ENCODE measurements around the gene AOC2. TPM values are rescaled to one million over a fixed set of nuclear protein-coding genes. Genes with fewer than 3 reads are reported as not detected.
A peak's percentile ranks its signal among the peaks of the same experiment; 100 is the strongest.

AOC2 gene
- total and polyA plus RNA-seq, 2 of the 13 experiments (the other 11 are each of a cell fraction or from before 2014, with no cell fraction given) = 1.2 to 3.3 TPM

- TF ChIP-seq, protein P1, sequence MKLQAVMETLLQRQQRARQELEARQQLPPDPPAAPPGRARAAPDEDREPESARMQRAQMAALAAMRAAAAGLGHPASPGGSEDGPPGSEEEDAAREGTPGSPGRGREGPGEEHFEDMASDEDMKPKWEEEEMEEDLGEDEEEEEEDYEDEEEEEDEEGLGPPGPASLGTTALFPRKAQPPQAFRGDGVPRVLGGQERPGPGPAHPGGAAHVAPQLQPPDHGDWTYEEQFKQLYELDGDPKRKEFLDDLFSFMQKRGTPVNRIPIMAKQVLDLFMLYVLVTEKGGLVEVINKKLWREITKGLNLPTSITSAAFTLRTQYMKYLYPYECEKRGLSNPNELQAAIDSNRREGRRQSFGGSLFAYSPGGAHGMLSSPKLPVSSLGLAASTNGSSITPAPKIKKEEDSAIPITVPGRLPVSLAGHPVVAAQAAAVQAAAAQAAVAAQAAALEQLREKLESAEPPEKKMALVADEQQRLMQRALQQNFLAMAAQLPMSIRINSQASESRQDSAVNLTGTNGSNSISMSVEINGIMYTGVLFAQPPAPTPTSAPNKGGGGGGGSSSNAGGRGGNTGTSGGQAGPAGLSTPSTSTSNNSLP (IDR thresholded peaks at IDR 0.05; ENCODE audit: low read depth, low read length) = no peak
- TF ChIP-seq ZNF629 (CRISPR knock-in tag; conservative IDR thresholded peaks at IDR 0.05) (peak; percentile 25; the same call in 1 of the 2 replicates), FOSL1 (CRISPR knock-in tag; IDR thresholded peaks at IDR 0.05; ENCODE audit: borderline replicate concordance) (no peak), PBX3 (CRISPR knock-in tag; IDR thresholded peaks at IDR 0.05; ENCODE audit: borderline replicate concordance) (no peak), ARID4A (CRISPR knock-in tag; IDR thresholded peaks at IDR 0.05; ENCODE audit: borderline replicate concordance) (peak; percentile 94), HNRNPUL1 (IDR thresholded peaks at IDR 0.05; ENCODE audit: low read depth, low read length) (no peak), ETV6 (CRISPR knock-in tag; conservative IDR thresholded peaks at IDR 0.05) (0 out of 2 replicates have a peak, but pooled peaks have one; percentile 44), HNF1B (CRISPR knock-in tag; IDR thresholded peaks at IDR 0.05) (peak; percentile 97), SNAI1 (CRISPR knock-in tag; IDR thresholded peaks at IDR 0.05; ENCODE audit: borderline replicate concordance) (0 out of 2 replicates have a peak, but pooled peaks have one; percentile 32), MAFK (conservative IDR thresholded peaks at IDR 0.05 in 1 of 2, IDR thresholded peaks at IDR 0.05 in 1 of 2; ENCODE audit: low read length in 2 of 2) (no peak), ZNF224 (CRISPR knock-in tag; IDR thresholded peaks at IDR 0.05) (peak; percentile 53; the same call in 1 of the 2 replicates)
Measured at GRCh38 chr17:42798383-42799380, 45.7 kb upstream of the AOC2 start, which contains the start of the genes CNTD1 and COA3 (continued).

Data from HepG2 (cell line).